OCI-LY7 (cell line): Measurements from ENCODE around the gene FHIT. TPM values are rescaled to one million over a fixed set of nuclear protein-coding genes. Genes with fewer than 3 reads are reported as not detected.

Experiments
- BruUV-seq: library from RNA; stranded (reverse); fragments of 400-500 nt; replicated peaks from 2 replicates; lab custom pipeline; 2021; lab: Mats Ljungman, UMichigan
- CTCF ChIA-PET: fragments of 300-600 bp; sonication (Branson Sonifier 250); formaldehyde crosslinking; loops from one replicate; lab custom pipeline; 2022; ENCODE audit warnings: antibody characterized with exemption; ENCODE audit not compliant: unreplicated experiment; lab: Charles Lee
- POLR2A ChIA-PET: fragments of 300-600 bp; sonication (Branson Sonifier 250); formaldehyde crosslinking; loops from one replicate; lab custom pipeline; 2022; ENCODE audit warnings: antibody characterized with exemption; lab: Charles Lee
- DNase-seq: peaks from one replicate; pipeline ENCODE4 v3.0.0-alpha.2; 2015; ENCODE audit warnings: low spot score
- H2AFZ ChIP-seq: fragments of 200-600 bp; sonication (generic), shearing (Covaris generic); 2 replicates; pipeline ENCODE4 v1.6.1; 2014; ENCODE audit warnings: mild to moderate bottlenecking, antibody characterized with exemption, low read length, moderate library complexity
- H3K27ac ChIP-seq: fragments of 200-600 bp; sonication (generic); 2 replicates; pipeline ENCODE4 v1.5.1; 2014; ENCODE audit warnings: mixed run types, low read depth, mild to moderate bottlenecking, moderate library complexity, low read length, inconsistent platforms; ENCODE audit not compliant: poor library complexity, severe bottlenecking
- H3K36me3 ChIP-seq: fragments of 200-600 bp; sonication (generic); 2 replicates; pipeline ENCODE4 v1.6.1; 2014; ENCODE audit warnings: mild to moderate bottlenecking, antibody characterized with exemption, low read length, moderate library complexity, mixed read lengths; ENCODE audit not compliant: insufficient read depth
- H3K4me1 ChIP-seq: fragments of 200-600 bp; sonication (generic); 2 replicates; pipeline ENCODE4 v1.5.1; 2014; ENCODE audit warnings: mild to moderate bottlenecking, low read length; ENCODE audit not compliant: insufficient read depth, poor library complexity, severe bottlenecking
- H3K4me2 ChIP-seq: fragments of 200-600 bp; sonication (generic); 2 replicates; pipeline ENCODE4 v1.6.1; 2014; ENCODE audit warnings: mild to moderate bottlenecking, low read length
- H3K4me3 ChIP-seq: fragments of 200-600 bp; sonication (generic); 2 replicates; pipeline ENCODE4 v1.5.1; 2014; ENCODE audit warnings: mild to moderate bottlenecking, low read depth, low read length; ENCODE audit not compliant: poor library complexity, severe bottlenecking
- H3K79me2 ChIP-seq: fragments of 200-600 bp; sonication (generic); 2 replicates; pipeline ENCODE4 v1.6.1; 2016; ENCODE audit warnings: low read depth, mild to moderate bottlenecking, low read length, moderate library complexity, mixed read lengths; ENCODE audit not compliant: insufficient read depth
- H3K9me2 ChIP-seq: fragments of 200-600 bp; sonication (generic); 2 replicates; pipeline ENCODE4 v1.6.1; 2016; ENCODE audit warnings: mild to moderate bottlenecking, low read length, mixed read lengths; ENCODE audit not compliant: insufficient read depth
- H3K9me3 ChIP-seq: fragments of 200-600 bp; sonication (generic); 2 replicates; pipeline ENCODE4 v1.6.1; 2014; ENCODE audit warnings: mild to moderate bottlenecking, mixed run types, low read length, mixed read lengths
- H4K20me1 ChIP-seq: fragments of 200-600 bp; sonication (generic); 2 replicates; pipeline ENCODE4 v1.6.1; 2014; ENCODE audit warnings: mild to moderate bottlenecking, antibody characterized with exemption, low read length, moderate library complexity, mixed read lengths; ENCODE audit not compliant: insufficient read depth
- CTCF ChIP-seq: fragments of 200-600 bp; sonication (generic); conservative IDR thresholded peaks from 2 replicates; pipeline ENCODE4 v1.5.1; 2014; ENCODE audit warnings: mild to moderate bottlenecking, antibody characterized with exemption, low read length, moderate library complexity, mixed read lengths
- EZH2phosphoT487 ChIP-seq: fragments of 200-600 bp; sonication (generic); IDR thresholded peaks from 2 replicates; pipeline ENCODE4 v1.6.1; 2018; ENCODE audit warnings: low read depth, borderline replicate concordance, mild to moderate bottlenecking, mixed run types, antibody characterized with exemption, low read length, moderate library complexity, mixed read lengths
- intact Hi-C: fragments of 100-400 bp; cut with micrococcal nuclease; formaldehyde crosslinking; loops from one replicate; pipeline ENCODE4 v1.10.0; 2022; ENCODE audit not compliant: unreplicated experiment
- total RNA-seq, 2 experiments: library from RNA; depleted of rRNA in 1 of 2; stranded (reverse); fragments of >200 nt in 1 of 2; shearing (Covaris generic) in 1 of 2; gene quantifications; 2 replicates each; pipeline ENCODE4 v1.2.3, GENCODE V29; 2014 to 2022

Gene FHIT
- total RNA-seq, 2 experiments from 2014 or later, result 5.0 to 10.9 TPM

GRCh38 chr3:60580809-60581208 is 670.4 kb downstream of the FHIT start:
- BruUV-seq, result no TSS peak
- Histone ChIP-seq H2AFZ (no peak overlapping the region), H4K20me1 (no peaks in the 10 kb centered on the region), H3K79me2 (no peaks in the 10 kb centered on the region), H3K9me3 (no peaks in the 10 kb centered on the region), H3K27ac (no peak overlapping the region), H3K4me3 (no peak overlapping the region), H3K4me1 (peaks cover 9% of the 10 kb centered on the region), H3K4me2 (no peak overlapping the region), H3K9me2 (no peaks in the 10 kb centered on the region), H3K36me3 (no peaks in the 10 kb centered on the region)
- TF ChIP-seq EZH2phosphoT487 (no peak), CTCF (no peak)
- ChIA-PET CTCF (no interaction called here), POLR2A (interaction anchor here (0.5 kb wide), 1 partner anchor 80 kb away, joined by 4 read pairs; no protein-coding TSS in a partner anchor)
- DNase-seq, result no peak
- intact Hi-C loops, result no loop called here

GRCh38 chr3:60579734-60580133 is 671.5 kb downstream of the FHIT start:
- intact Hi-C loops, result no loop called here
- CTCF ChIA-PET, result no interaction called here

More at GRCh38 chr3:60579734-60580133, 671.5 kb downstream of the FHIT start:
- no peaks in the 10 kb centered on the region for H3K9me3 ChIP-seq
- H3K36me3 ChIP-seq, result no peaks in the 10 kb centered on the region
- no peak for TF ChIP-seq CTCF
- TF ChIP-seq EZH2phosphoT487, result no peak
- peaks cover 5% of the 10 kb centered on the region for H3K4me1 ChIP-seq
- H3K27ac ChIP-seq, result no peak overlapping the region
- H4K20me1 ChIP-seq, result no peaks in the 10 kb centered on the region
- no TSS peak for BruUV-seq
- no peak overlapping the region for H2AFZ ChIP-seq
- H3K4me3 ChIP-seq, result no peak overlapping the region
- POLR2A ChIA-PET, result no interaction called here
- H3K79me2 ChIP-seq, result no peaks in the 10 kb centered on the region
- no peak overlapping the region for H3K4me2 ChIP-seq
- no peaks in the 10 kb centered on the region for H3K9me2 ChIP-seq
- no peak for DNase-seq
